SK-N-MC (cell line): ENCODE results near the gene CRISPLD2.

Experiments
- EZH2 ChIP-seq: fragments of 200-600 bp; sonication (generic); IDR thresholded peaks from one replicate; pipeline ENCODE4 v1.6.1; 2017; ENCODE audit warnings: antibody characterized with exemption
- FOXP2 ChIP-seq: optimal IDR thresholded peaks from 2 replicates; pipeline ENCODE3; 2011; ENCODE audit warnings: mild to moderate bottlenecking, moderate library complexity; ENCODE audit not compliant: insufficient read depth; ENCODE audit errors: extremely low read length, control extremely low read depth
- POLR2AphosphoS5 ChIP-seq: IDR thresholded peaks from 2 replicates; pipeline ENCODE4 v1.6.1; 2012; ENCODE audit warnings: mild to moderate bottlenecking, low read depth, low read length, borderline replicate concordance

DNA sequence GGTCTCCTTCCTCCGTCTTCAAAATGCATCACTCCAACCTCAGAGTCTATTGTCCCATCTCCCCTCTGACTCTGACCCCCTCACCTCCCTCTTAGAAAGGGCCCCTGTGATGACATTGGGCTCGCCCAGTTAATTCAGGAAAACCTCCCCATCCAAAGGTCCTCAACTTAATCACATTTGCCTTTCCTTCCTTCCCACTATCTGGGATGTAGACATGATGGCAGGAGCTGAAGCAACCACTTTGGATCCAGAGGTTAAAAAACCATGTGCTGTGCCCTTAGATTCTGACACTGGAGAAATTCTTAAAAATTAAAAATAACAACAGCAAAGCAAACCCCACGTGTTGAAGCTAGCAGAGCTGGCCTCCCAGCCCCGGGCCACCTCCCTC lies 111.3 kb downstream of the CRISPLD2 start:
- TF ChIP-seq POLR2AphosphoS5 (no peak), EZH2 (no peak), FOXP2 (no peak)
